NCI-H226 (cell line): Measurements from ENCODE around the gene SLC25A41.

ENCODE experiments used
- DNase-seq: peaks from one replicate; pipeline ENCODE4 v3.0.0-alpha.2; 2015

SLC25A41 gene

GRCh38 chr19:6433663-6434062 is at the start of gene SLC25A41:
TSS of gene SLC25A41 (minus strand) at chr19:6433763. CDS start at chr19:6433693, 70 bp downstream.
- no peak for DNase-seq

DNA sequence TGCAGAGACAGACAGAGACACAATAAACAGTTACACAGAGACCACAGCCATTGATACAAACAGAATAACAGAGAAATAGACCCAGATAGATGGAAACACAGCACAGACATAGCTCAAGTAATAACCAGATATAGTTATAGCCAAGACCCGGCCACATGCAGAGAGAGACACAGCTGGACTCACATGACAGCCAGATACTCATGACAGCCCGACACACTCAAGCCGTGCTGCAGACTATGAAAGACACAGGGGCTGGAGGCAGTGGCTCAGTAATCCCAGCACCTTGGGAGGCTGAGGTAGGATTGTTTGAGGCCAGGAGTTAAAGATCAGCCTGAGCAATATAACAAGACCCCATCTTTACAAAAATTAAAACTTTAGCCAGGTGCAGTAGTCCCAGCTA is 49.7 kb upstream of the SLC25A41 start:
- no peak for DNase-seq

GRCh38 chr19:6482343-6482686 is 48.8 kb upstream of the SLC25A41 start:
- DNase-seq, result no peak

GRCh38 chr19:6481541-6482342 is 48.2 kb upstream of the SLC25A41 start, which contains the start of gene DENND1C:
TSS of gene DENND1C (minus strand) at chr19:6481787. CDS start at chr19:6481695, 92 bp downstream.
- no peak for DNase-seq

GRCh38 chr19:6480848-6481415 is 47.4 kb upstream of the SLC25A41 start:
- DNase-seq, result no peak

- DNase-seq, result no peak
These were observed 46.4 kb upstream of the SLC25A41 start for GRCh38 chr19:6479836-6480398.

- no peak for DNase-seq
These were observed 45.3 kb upstream of the SLC25A41 start for GRCh38 chr19:6478815-6479214.

DNA sequence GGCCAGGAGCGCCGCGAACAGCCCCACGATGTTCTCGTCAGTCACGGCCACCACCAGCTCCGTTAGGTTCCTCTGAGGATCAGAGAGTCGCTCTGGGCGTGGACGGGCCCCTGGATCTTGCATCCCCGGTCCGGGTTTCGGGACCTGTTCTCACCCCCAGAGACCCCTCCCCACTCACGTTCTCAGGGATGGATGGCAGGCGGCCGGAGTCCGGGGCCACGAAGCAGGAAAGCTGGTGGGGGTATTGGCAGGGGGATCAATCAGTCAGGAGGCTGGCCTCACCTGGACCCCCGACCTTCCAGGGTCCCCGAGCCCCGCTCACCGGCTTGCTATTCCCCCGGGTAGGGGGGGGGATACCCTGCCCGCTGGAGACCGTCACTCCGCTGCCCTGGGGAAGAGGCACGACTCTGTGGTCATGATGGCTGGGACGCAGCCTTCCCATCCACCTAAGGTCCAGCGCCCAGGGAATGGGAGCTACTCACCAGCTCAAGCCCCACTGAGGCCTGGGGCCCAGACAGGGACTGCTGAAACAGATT is 43.4 kb upstream of the SLC25A41 start:
- DNase-seq, result no peak

- peak; percentile 56 for DNase-seq
These were observed 42.8 kb upstream of the SLC25A41 start for GRCh38 chr19:6476155-6476895.

GRCh38 chr19:6475321-6476108 is 42.0 kb upstream of the SLC25A41 start:
- DNase-seq, result no peak

DNA sequence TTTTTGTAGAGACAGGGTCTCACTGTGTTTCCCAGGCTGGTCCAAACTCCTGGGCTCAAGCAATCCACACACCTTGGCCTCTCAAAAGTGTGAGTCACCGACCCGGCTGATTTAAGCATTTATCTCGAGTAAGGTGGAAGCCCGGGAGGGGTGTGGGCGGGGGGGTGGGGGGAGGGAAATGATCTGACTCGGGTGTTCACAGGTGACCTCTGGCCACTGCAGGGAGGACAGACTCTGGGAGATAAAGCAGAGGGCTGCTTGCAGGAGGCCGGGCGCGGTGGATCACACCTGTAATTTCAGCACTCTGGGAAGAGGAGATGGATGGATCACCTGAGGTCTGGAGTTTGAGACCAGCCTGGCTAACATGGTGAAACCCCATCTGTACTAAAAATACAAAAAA is 40.1 kb upstream of the SLC25A41 start:
- DNase-seq, result no peak

DNA sequence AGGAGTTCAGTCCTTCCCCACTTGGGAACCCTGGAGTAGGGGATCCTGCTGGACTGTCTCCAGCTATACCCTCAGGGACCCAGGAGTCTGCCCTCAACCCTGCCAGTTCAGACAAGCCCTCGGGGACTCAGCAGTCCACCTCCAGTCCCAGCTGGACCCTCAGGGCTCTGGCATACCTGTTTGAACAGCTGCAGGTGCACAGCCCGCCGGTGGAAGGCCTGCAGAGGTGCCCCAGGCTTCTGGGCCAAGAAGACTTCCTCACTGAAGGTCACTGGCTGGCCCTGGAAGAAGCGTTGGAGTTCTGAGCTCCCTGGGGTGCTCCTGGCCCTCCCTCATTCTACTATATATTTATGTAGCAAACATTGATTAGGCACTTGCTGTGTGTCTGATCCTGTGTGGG is 39.1 kb upstream of the SLC25A41 start:
- DNase-seq, result no peak

GRCh38 chr19:6471076-6471475 is 37.5 kb upstream of the SLC25A41 start:
- no peak for DNase-seq

- DNase-seq, result no peak
These were observed 36.6 kb upstream of the SLC25A41 start for GRCh38 chr19:6470173-6470572.

DNA sequence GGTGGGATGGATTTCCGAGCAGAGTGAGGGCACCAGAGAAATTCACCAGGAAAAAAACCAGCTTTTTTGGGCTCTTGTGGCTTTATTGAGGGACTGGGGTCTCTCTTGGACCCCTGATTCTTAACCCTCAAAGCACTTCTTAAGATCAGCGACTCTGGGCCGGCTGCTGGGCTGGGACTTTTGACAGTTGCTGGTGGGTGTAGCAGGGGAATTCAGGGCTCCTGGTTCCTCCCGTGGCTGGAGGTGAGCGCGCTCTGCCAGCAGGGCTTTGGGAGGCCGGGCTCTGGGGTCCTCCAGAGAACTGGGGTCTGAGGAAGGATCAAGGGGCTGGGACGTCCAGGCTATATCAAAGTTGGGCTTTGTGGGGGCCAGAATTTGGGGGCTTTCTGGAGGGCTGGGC is 33.8 kb upstream of the SLC25A41 start:
- no peak for DNase-seq

DNA sequence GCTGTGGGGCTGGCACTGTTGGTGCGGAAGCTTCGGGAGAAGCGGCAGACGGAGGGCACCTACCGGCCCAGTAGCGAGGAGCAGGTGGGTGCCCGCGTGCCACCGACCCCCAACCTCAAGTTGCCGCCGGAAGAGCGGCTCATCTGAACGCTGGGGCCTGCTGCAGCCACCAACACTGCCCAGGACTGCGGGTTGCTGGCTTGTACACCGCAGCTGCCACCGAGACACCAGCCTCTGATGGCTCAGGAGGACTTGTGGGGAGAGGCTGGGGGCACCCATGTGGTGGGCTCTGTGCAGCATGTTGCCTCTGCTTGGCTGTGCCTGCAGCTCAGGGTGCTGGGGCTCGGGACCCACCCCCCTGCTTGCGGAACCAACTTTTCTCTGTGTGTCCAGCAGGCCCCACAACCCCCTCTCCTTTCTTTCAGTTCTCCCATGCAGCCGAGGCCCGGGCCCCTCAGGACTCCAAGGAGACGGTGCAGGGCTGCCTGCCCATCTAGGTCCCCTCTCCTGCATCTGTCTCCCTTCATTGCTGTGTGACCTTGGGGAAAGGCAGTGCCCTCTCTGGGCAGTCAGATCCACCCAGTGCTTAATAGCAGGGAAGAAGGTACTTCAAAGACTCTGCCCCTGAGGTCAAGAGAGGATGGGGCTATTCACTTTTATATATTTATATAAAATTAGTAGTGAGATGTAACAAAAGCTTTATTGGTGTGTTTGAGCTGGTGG is 33.1 kb upstream of the SLC25A41 start:
- DNase-seq, result no peak

DNA sequence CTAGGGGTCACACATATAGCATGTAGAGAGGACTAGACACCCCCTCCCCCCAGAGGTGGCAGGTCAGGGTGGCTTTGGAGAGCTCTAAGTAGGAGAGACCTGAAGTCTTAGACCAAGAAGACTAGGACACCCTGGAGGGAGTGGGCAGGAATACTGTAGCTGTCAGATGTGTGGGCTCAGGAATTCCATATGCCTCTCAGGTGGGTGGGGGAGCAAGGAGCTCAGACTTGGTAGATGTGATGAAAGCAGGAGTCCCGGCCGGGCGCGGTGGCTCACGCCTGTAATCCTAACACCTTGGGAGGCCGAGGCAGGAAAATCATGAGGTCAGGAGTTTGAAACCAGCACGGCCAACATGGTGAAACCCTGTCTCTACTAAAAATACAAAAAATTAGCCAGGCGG is 32.1 kb upstream of the SLC25A41 start:
- DNase-seq, result no peak

DNA sequence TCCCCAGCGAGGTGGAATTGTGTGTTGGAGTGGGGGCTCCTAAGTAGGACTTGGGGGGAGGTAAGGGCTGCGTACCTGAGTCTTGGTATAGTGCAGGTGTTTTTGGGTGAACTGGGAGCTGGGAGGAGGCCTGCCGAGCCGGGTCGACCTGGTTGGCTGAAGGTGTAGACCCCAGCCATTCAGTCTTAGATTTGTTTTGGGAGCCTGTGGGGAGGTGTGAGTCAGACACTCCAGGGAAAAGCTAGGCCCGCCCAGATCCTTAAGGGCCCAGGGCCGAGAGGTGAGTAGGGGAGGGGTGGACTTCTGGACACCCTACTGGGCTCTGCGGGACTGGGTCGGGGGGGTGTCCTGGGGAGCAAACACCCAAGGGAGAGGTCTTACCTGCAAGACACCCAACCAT is 31.4 kb upstream of the SLC25A41 start:
- no peak for DNase-seq

GRCh38 chr19:6464070-6464873 is 30.7 kb upstream of the SLC25A41 start, which contains the start of gene CRB3:
TSS of gene CRB3 (plus strand) at chr19:6464271. CDS start at chr19:6464702, 431 bp downstream.
- DNase-seq, result no peak

DNA sequence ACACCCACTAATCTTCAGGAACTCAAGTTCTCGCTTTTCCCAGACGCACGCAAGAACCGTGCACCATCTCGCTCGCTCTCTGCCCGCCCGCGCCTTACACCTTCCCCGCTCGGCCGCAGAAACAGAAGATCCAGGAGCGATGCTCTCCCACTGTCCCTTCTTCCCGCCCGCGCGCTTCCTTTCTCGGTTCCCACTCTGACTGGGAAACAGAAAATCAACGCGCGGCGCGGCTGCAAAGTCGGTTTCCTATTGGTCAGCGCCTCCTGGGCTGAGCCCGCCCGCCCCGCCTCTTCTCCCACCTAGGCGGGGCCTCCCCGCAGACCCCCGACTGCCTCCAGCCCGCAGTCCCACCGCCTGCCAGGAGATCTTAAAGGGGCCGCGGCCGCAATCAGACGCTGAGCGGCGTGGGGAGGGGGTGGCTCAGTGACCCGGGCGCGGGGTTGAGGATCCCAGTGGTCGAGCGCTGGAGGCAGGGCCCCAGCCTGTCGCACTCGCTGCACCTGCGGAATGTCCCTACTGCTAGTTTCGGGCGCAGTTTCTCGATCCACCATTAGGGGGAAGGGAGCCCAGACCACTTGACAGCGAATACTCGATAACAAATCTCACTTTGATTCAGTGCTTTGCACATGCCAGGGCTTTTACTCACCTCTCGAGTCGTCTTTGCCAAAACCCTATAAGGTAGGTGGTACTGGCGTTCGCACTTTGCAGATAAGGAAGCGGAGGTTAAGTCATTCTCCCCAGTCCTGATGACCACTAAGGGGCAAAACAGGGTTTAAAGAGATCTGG is 26.7 kb upstream of the SLC25A41 start:
- DNase-seq, result peak; percentile 99
